ENCODE measurements around the gene P2RY2. TPM values are rescaled to one million over a fixed set of nuclear protein-coding genes. Genes with fewer than 3 reads are reported as not detected.
A peak's percentile ranks its signal among the peaks of the same experiment; 100 is the strongest.

P2RY2 gene
- total RNA-seq, 1 experiment from 2014 or later = 0.26 TPM

DNA sequence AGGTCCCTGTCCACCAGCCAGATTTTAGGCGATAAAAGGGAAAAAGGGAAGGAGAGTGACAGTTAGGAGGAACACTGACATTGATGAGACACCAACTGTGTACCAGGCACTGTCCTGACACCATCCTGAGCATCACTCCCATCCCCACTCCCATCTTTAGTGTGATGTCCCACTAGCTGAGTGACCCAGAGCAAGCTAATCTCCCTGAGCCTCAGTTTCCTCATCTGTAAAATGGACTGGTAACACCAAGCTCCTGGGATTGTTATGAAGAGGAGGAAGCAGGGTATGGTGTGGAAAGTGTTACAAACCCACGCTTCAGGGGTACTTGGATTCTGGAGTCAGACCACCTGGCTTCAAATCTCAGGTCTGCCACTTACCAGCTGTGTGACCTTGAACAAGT is 45.6 kb downstream of the P2RY2 start:
- H2BK120ac ChIP-seq (ENCODE audit: low read depth, low read length, poor library complexity, severe bottlenecking) = no peak overlapping the region
- no peak overlapping the region for H3K27ac ChIP-seq (ENCODE audit: insufficient read length, low read depth, low read length)
- Mint-ChIP-seq H3K36me3 (ENCODE audit: insufficient read depth in 1 of 3, low read depth in 3 of 3) (no peaks in the 10 kb centered on the region), H3K4me1 (peaks cover 0 to 10% of the 10 kb centered on the region in 2 experiments; a peak in 2 of 4 replicates), H3K27ac (no peak overlapping the region), H3K27me3 (ENCODE audit: low read depth) (peaks cover 35% of the 10 kb centered on the region), H3K4me3 (no peak overlapping the region), H3K9me3 (no peaks in the 10 kb centered on the region)
- H2BK12ac ChIP-seq (ENCODE audit: insufficient read length, low read depth, low read length) = no peak overlapping the region
- H3K23me2 ChIP-seq (ENCODE audit: insufficient read length, low read depth, low read length, poor library complexity, severe bottlenecking) = no peaks in the 10 kb centered on the region
- WGBS (ENCODE audit: extremely low coverage, insufficient read length, low lambda C conversion rate) = no CpG with 5 or more reads among the region's 2 CpGs
- peaks cover 4% of the 10 kb centered on the region for H3K27me3 ChIP-seq (ENCODE audit: insufficient read depth, low read length)
- H3K79me1 ChIP-seq (ENCODE audit: insufficient read depth, low read depth, low read length, poor library complexity, severe bottlenecking) = no peaks in the 10 kb centered on the region
- no peak overlapping the region for H2BK20ac ChIP-seq (ENCODE audit: low read depth, low read length, poor library complexity, severe bottlenecking)
- no peak overlapping the region for H3K4me2 ChIP-seq (ENCODE audit: insufficient read depth, insufficient read length, low read length)
- H3T11ph ChIP-seq (ENCODE audit: low read length) = no peak overlapping the region
- H2BK15ac ChIP-seq (ENCODE audit: low read depth, low read length) = no peak overlapping the region
- H2AK5ac ChIP-seq (ENCODE audit: insufficient read length, low read length) = no peak overlapping the region
- no peak overlapping the region for H3K18ac ChIP-seq (ENCODE audit: insufficient read length, low read depth, low read length)
- no peaks in the 10 kb centered on the region for H3K9me3 ChIP-seq (ENCODE audit: control insufficient read depth, low read depth, low read length)
- no peaks in the 10 kb centered on the region for H3K79me2 ChIP-seq (ENCODE audit: insufficient read depth, low read length)
- H4K5ac ChIP-seq (ENCODE audit: insufficient read length, low read depth, low read length) = no peak overlapping the region
- no peak overlapping the region for H2BK5ac ChIP-seq (ENCODE audit: insufficient read length, low read length)
- H3K23ac ChIP-seq (ENCODE audit: insufficient read length, low read depth, low read length) = no peak overlapping the region
- H3K14ac ChIP-seq (ENCODE audit: insufficient read depth, low read length) = no peak overlapping the region
- peaks cover 2% of the 10 kb centered on the region for H4K20me1 ChIP-seq (ENCODE audit: control insufficient read depth, insufficient read depth, insufficient read length)
- H3K9ac ChIP-seq (ENCODE audit: extremely low read depth, insufficient read length, low read length) = no peak overlapping the region
- H3K4me1 ChIP-seq (ENCODE audit: insufficient read depth, low read length) = no peaks in the 10 kb centered on the region
- H4K91ac ChIP-seq (ENCODE audit: insufficient read length, low read depth, low read length) = no peak overlapping the region
- no peak overlapping the region for H2AFZ ChIP-seq (ENCODE audit: low read length)
- H4K8ac ChIP-seq (replicated peaks; ENCODE audit: insufficient read length, low read depth, low read length) = no peak overlapping the region
- no peak overlapping the region for H3K56ac ChIP-seq (ENCODE audit: insufficient read length, low read depth, low read length)
- DNase-seq = peak; percentile 8
- TF ChIP-seq, protein P1, sequence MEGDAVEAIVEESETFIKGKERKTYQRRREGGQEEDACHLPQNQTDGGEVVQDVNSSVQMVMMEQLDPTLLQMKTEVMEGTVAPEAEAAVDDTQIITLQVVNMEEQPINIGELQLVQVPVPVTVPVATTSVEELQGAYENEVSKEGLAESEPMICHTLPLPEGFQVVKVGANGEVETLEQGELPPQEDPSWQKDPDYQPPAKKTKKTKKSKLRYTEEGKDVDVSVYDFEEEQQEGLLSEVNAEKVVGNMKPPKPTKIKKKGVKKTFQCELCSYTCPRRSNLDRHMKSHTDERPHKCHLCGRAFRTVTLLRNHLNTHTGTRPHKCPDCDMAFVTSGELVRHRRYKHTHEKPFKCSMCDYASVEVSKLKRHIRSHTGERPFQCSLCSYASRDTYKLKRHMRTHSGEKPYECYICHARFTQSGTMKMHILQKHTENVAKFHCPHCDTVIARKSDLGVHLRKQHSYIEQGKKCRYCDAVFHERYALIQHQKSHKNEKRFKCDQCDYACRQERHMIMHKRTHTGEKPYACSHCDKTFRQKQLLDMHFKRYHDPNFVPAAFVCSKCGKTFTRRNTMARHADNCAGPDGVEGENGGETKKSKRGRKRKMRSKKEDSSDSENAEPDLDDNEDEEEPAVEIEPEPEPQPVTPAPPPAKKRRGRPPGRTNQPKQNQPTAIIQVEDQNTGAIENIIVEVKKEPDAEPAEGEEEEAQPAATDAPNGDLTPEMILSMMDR (conservative IDR thresholded peaks at IDR 0.05) = no peak
- H3K4ac ChIP-seq (ENCODE audit: low read depth, low read length) = no peak overlapping the region
